ENCODE results near the gene GJC2.

DNA sequence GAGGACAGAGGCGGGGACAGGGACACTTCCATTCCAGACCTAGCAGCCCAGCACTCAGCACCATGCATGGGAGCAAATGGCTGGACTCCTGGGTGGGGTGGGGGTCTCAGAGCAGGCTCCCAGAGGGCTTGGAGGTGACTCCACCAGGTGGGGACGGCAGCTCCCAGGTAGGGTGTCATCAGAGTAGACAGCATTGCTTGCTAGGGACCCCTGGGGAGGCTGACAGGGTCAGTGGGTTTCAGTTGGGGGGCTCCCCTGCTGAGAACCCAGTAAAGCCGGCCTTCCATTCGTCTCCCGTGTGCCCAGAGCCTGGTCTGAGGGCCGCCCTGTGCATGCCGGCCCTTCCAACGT, 4.8 kb upstream of the GJC2 start:
- TF ChIP-seq POLR2A (IDR thresholded peaks at IDR 0.05; ENCODE audit: low read depth, low read length) (no peak), POLR2AphosphoS5 (IDR thresholded peaks at IDR 0.05; ENCODE audit: low read depth, low read length) (no peak)
